ENCODE measurements around the gene CATSPERD.

Gene CATSPERD

DNA sequence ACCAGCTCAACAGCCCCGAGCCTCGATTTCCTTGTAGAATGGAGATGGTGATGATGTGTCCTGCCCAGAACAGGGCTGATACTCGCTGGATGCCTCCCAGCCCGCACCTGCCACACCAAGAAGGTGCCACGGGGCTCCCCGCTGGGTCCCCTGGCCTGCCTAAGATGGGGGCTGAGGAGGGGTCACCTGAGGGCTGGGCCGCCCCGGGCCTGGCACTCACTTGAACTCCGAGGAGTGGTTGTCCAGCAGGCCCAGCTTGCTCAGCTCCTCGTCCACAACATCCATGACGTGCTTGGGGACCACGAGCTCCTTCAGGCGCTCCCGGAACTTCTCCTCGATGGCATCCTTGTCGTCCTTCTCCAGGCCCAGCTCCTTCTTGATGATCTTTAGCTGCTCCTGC, 14.9 kb upstream of the CATSPERD start:
- H3K27me3 ChIP-seq (ENCODE audit: control insufficient read depth, insufficient read depth, low read length): no peaks in the 10 kb centered on the region
- H3K4me1 ChIP-seq (ENCODE audit: control insufficient read depth, low read depth, low read length): no peaks in the 10 kb centered on the region
- H3K36me3 ChIP-seq (ENCODE audit: control insufficient read depth, low read depth, low read length): peaks cover 65% of the 10 kb centered on the region
- H3K9ac ChIP-seq (ENCODE audit: low read length): no peak overlapping the region
- no peaks in the 10 kb centered on the region for H3K9me3 ChIP-seq (ENCODE audit: control insufficient read depth, low read depth, low read length)
- H3K27ac ChIP-seq (ENCODE audit: low read length): no peak overlapping the region
- no peak overlapping the region for H3K4me3 ChIP-seq (ENCODE audit: low read length)

DNA sequence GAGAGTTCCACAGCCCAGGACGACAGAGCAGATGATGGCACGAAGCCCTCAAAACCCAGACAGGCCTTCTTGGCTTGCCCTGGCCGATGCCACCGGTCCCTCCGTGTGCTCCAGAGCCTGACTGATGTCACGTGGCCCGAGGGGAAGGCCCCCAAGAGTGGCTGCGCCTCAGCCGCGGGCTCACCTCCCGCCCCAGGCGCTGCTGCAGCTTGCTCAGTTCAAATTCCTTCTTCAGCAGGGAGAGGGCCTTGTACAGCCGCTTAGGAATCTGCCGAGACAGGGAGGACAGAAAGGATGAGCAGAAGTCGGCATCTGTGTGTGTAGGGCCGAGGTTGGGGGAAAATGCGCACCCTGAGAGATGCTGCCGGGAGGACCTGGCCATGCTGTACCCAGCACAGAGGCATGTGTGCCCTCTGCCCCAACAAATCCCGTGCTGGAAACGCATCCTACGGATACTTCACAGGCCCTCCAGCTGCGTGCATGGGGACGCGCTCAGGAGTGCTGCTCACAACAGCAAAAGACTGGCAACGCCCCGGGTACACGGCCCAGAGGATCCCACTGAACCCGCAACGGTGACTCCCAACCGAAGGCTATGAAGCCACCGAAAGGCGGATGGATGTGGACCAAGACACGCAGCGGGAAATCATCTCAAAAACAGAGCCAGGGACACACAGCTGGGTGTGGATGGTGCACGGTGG, 13.4 kb upstream of the CATSPERD start:
- Histone ChIP-seq H3K36me3 (ENCODE audit: control insufficient read depth, low read depth, low read length) (peaks cover 76% of the 10 kb centered on the region), H3K4me3 (ENCODE audit: low read length) (no peak overlapping the region), H3K27ac (ENCODE audit: low read length) (no peak overlapping the region)

DNA sequence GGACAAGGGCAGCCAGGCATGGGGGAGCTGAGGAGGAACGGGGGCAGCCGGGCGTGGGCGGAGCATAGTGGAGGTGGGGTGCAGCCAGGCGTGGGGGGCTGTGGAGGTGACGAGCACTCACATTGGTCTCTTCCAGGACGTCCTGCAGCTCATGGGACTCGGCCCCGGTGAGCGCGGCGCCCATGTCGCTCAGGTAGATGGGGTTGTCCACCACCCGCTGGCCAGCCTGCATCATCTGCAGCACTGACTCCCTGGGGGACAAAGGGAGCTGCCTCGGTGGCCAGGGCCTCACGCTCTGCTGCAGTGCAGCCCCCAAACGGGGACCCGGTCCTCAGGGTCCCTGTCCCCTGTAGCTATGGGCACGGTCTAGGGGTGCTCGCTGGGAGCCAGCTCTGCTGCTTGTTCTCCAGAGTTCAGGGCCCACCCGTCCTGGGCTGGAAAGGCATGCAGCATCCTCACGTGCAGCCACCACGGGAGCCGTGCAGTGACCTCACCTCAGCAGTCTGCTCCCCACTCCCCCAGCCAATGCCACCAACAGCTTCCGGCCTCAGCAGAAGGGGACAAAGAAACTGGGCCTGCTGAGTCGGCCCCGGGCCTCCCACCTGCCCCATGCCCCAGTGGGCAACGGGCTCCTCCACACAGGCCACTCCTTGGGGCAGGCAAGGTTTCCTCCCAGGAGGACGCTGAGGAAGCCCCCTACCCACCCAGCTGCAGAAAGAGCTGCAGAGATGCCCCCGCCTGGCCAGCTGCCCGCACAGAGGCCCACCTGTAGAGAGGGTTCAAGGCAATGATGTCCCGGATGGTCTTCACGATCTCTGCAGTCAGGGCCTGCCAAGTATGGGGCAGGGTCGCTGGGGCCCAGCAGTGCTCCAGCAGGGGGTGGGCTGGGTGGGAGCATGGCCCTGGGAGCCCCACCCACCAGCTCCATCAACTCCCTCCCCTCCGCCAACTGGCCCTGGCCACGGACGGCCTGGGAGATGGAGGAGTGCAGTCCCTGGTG, 12.6 kb upstream of the CATSPERD start:
- Histone ChIP-seq H3K4me3 (ENCODE audit: low read length) (no peak overlapping the region), H3K27me3 (ENCODE audit: control insufficient read depth, insufficient read depth, low read length) (no peaks in the 10 kb centered on the region), H3K36me3 (ENCODE audit: control insufficient read depth, low read depth, low read length) (peaks cover 84% of the 10 kb centered on the region), H3K27ac (ENCODE audit: low read length) (no peak overlapping the region), H3K9ac (ENCODE audit: low read length) (no peak overlapping the region), H3K9me3 (ENCODE audit: control insufficient read depth, low read depth, low read length) (no peaks in the 10 kb centered on the region), H3K4me1 (ENCODE audit: control insufficient read depth, low read depth, low read length) (no peaks in the 10 kb centered on the region)

More for the DNA sequence above, 13.4 kb upstream of the CATSPERD start:
- Histone ChIP-seq H3K9me3 (ENCODE audit: control insufficient read depth, low read depth, low read length) (no peaks in the 10 kb centered on the region), H3K9ac (ENCODE audit: low read length) (no peak overlapping the region), H3K27me3 (ENCODE audit: control insufficient read depth, insufficient read depth, low read length) (no peaks in the 10 kb centered on the region), H3K4me1 (ENCODE audit: control insufficient read depth, low read depth, low read length) (no peaks in the 10 kb centered on the region)

DNA sequence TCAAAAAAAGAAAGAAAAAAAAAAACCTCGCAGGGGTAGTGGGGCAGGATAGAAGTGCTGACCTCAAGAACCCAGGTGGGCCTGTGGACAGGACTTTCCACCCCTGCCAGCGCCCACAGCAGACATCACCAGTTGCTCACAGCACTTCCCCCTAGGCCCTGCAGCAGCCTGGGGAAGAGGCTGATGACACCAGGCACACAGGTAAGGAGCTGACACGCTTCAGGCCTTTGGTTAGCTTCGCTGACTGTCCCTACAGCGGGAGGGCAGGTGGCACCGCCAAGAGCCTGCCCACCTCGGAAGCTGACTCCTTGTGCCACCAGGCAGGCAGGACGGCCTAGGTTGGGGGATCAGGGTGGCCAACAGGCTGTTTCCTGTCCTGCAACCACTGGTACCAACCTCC, 9.4 kb upstream of the CATSPERD start:
- H3K9ac ChIP-seq (ENCODE audit: low read length): no peak overlapping the region
- H3K4me3 ChIP-seq (ENCODE audit: low read length): no peak overlapping the region
- no peak overlapping the region for H3K27ac ChIP-seq (ENCODE audit: low read length)
- no peaks in the 10 kb centered on the region for H3K4me1 ChIP-seq (ENCODE audit: control insufficient read depth, low read depth, low read length)
- no peaks in the 10 kb centered on the region for H3K27me3 ChIP-seq (ENCODE audit: control insufficient read depth, insufficient read depth, low read length)
- H3K9me3 ChIP-seq (ENCODE audit: control insufficient read depth, low read depth, low read length): no peaks in the 10 kb centered on the region
- H3K36me3 ChIP-seq (ENCODE audit: control insufficient read depth, low read depth, low read length): peaks cover 66% of the 10 kb centered on the region

DNA sequence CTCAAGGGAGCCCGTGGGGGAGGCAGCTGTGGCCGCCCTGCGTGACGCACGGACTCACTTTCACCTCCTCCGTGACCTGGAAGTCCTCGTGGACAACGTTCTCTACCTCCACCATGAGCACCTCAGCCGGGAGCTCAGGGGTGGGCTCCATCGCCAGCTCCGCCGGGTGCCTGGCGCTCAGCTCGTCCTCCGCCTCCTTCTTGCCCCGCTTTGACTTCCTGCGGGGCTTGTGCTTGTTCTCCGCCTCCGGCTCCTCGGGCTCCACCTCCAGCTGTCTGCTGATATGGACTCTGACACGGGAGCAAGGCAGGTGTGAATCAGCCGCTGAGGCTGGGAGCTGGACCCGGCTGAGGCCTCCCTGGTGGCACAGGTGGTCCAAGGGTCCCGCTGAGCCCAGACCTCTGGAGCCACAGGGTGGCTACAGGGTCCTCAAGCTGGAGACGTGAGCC, 8.7 kb upstream of the CATSPERD start:
- Histone ChIP-seq H3K36me3 (ENCODE audit: control insufficient read depth, low read depth, low read length) (peaks cover 59% of the 10 kb centered on the region), H3K27ac (ENCODE audit: low read length) (no peak overlapping the region), H3K4me3 (ENCODE audit: low read length) (no peak overlapping the region), H3K9me3 (ENCODE audit: control insufficient read depth, low read depth, low read length) (no peaks in the 10 kb centered on the region), H3K9ac (ENCODE audit: low read length) (no peak overlapping the region), H3K4me1 (ENCODE audit: control insufficient read depth, low read depth, low read length) (no peaks in the 10 kb centered on the region), H3K27me3 (ENCODE audit: control insufficient read depth, insufficient read depth, low read length) (no peaks in the 10 kb centered on the region)

DNA sequence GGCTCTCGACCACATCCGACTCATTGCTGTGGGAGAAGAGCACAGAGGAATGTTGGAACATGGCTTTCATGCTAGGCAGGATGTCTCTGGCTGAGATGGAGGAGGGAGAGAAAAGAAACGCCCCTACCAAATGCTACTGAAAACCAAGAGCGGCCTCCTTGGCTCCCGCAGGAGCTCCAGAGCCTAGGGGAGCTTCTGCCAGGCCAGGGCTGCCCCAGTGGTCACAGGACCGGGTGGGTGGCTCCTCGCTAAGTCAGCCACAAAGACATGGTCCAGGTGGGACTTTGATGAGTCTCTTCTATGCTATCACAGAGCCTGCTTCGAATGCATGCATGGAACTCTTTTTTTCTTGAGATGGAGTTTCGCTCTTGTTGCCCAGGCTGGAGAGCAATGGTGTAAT, 7.2 kb upstream of the CATSPERD start:
- Histone ChIP-seq H3K9ac (ENCODE audit: low read length) (no peak overlapping the region), H3K27ac (ENCODE audit: low read length) (no peak overlapping the region), H3K27me3 (ENCODE audit: control insufficient read depth, insufficient read depth, low read length) (no peaks in the 10 kb centered on the region), H3K36me3 (ENCODE audit: control insufficient read depth, low read depth, low read length) (peaks cover 50% of the 10 kb centered on the region), H3K4me3 (ENCODE audit: low read length) (no peak overlapping the region), H3K4me1 (ENCODE audit: control insufficient read depth, low read depth, low read length) (no peaks in the 10 kb centered on the region), H3K9me3 (ENCODE audit: control insufficient read depth, low read depth, low read length) (no peaks in the 10 kb centered on the region)

DNA sequence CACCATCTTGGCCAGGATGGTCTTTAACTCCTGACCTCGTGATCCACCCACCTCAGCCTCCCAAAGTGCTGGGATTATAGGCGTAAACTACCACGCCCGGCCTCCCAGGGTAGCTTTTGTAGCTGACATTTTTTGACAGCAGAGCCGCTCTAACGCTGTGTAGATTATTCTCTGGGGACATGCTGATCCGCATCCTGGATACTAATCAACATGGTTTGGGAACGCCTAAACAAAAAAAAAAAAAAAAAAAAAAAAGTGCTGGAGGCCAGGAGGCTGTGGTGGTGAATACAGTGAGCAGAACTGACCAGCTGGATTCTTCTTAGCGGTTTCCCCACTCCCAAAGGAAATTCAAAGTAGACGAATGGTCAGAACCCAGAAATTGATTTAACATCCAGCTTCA, 5.6 kb upstream of the CATSPERD start:
- Histone ChIP-seq H3K36me3 (ENCODE audit: control insufficient read depth, low read depth, low read length) (peaks cover 45% of the 10 kb centered on the region), H3K27ac (ENCODE audit: low read length) (no peak overlapping the region)

DNA sequence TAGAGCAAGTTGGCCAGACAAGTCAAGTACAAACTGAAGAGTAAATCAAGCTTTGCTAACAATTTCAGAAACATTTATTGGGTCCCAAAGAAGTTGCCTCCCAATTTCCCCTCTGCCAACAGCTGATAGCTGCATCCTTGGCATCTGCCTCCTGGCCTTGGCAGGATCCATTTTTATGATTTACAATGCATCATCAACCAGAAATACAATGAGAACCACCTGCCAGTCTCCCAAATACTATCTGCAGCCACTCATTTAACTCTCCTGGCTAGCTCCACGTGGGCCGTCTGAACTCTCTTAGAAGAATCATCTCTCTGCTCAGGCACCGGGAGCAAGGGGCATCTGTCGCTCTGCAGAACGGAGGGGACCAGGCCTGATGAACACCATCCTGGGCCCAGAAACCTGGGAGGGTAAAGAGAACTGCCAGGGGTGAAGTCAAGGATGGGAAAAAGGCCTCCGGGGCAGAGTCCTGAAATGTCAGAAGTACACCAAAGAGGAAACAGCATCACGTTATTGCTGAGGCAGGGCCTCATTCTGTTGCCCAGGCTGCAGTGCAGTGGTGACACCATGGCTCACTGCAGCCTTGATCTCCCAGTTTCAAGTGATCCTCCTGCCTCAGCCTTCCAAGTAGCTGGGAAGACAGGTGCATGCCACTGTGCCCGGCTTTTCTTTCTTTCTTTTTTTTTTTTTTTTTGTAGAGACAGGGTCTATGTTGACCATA, 3.1 kb upstream of the CATSPERD start:
- no peak overlapping the region for H3K9ac ChIP-seq (ENCODE audit: low read length)

More for the DNA sequence above, 5.6 kb upstream of the CATSPERD start:
- no peaks in the 10 kb centered on the region for H3K27me3 ChIP-seq (ENCODE audit: control insufficient read depth, insufficient read depth, low read length)
- peaks cover 6% of the 10 kb centered on the region for H3K4me1 ChIP-seq (ENCODE audit: control insufficient read depth, low read depth, low read length)
- no peaks in the 10 kb centered on the region for H3K9me3 ChIP-seq (ENCODE audit: control insufficient read depth, low read depth, low read length)
- H3K4me3 ChIP-seq (ENCODE audit: low read length): no peak overlapping the region
- no peak overlapping the region for H3K9ac ChIP-seq (ENCODE audit: low read length)

DNA sequence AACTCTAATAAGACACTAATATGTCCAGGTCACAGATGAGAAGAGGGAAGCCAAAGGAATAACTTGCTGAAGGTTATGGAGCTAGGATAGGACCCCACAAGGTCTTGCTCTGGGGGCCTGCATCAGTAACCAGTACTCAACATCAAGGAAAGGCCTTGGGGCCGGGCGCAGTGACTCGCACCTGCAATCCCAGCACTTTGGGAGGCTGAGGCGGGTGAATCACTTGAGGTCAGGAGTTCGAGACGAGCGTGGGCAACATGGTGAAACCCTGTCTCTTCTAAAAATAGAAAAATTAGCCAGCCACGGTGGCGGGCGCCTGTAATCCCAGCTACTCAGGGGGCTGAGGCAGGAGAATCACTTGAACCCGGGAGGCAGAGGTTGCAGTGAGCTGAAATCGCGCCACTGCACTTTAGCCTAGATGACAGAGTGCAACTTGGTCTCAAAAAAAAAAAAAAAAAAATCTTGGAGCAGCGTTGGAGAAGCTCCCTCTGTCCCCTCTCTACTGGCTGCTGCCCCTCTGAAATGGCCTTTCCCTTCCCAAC, 2.3 kb upstream of the CATSPERD start:
- no peaks in the 10 kb centered on the region for H3K27me3 ChIP-seq (ENCODE audit: control insufficient read depth, insufficient read depth, low read length)
- H3K4me1 ChIP-seq (ENCODE audit: control insufficient read depth, low read depth, low read length): peaks cover 6% of the 10 kb centered on the region
- H3K27ac ChIP-seq (ENCODE audit: low read length): no peak overlapping the region
- H3K9me3 ChIP-seq (ENCODE audit: control insufficient read depth, low read depth, low read length): no peaks in the 10 kb centered on the region
- H3K9ac ChIP-seq (ENCODE audit: low read length): no peak overlapping the region
- peaks cover 15% of the 10 kb centered on the region for H3K36me3 ChIP-seq (ENCODE audit: control insufficient read depth, low read depth, low read length)
- H3K4me3 ChIP-seq (ENCODE audit: low read length): peak overlapping the region; percentile 82

More for the DNA sequence above, 3.1 kb upstream of the CATSPERD start:
- peaks cover 22% of the 10 kb centered on the region for H3K36me3 ChIP-seq (ENCODE audit: control insufficient read depth, low read depth, low read length)
- no peak overlapping the region for H3K27ac ChIP-seq (ENCODE audit: low read length)
- H3K27me3 ChIP-seq (ENCODE audit: control insufficient read depth, insufficient read depth, low read length): no peaks in the 10 kb centered on the region
- H3K9me3 ChIP-seq (ENCODE audit: control insufficient read depth, low read depth, low read length): no peaks in the 10 kb centered on the region
- H3K4me1 ChIP-seq (ENCODE audit: control insufficient read depth, low read depth, low read length): peaks cover 6% of the 10 kb centered on the region
- no peak overlapping the region for H3K4me3 ChIP-seq (ENCODE audit: low read length)

DNA sequence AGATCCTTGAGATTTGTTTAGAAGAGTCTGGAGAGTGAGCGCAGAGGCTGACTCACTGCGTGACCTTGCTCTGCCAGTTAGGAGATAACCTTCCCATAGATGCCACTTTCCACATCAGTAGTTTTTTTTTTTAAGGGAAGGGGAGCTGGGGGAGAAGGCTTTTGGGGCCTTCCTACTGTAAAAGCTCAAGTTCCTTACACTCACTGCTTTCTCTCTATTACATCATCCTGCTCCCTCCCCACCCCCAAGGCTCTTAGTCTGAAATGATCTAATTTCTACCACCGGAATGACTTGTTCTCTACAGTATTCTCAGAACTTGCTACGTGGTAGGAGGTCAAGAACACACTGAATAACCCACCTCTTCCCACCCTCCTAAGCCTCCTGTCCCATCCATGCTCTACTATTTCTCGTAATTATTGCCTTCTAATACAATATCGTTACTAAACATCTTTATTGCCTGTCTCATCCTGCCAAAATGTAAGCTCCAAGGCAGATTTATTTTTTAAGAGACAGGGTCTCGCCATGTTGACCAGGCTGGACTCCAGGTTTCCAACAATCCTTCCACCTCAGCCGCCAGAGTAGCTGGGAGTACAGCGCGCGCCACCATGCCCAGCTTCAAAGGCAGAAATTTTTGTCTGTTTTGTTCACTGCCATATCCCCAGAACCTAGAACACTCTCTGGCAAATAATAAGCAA, 1.7 kb upstream of the CATSPERD start:
- Histone ChIP-seq H3K4me1 (ENCODE audit: control insufficient read depth, low read depth, low read length) (peaks cover 6% of the 10 kb centered on the region), H3K9me3 (ENCODE audit: control insufficient read depth, low read depth, low read length) (no peaks in the 10 kb centered on the region), H3K9ac (ENCODE audit: low read length) (peak overlapping the region; percentile 89), H3K4me3 (ENCODE audit: low read length) (peak overlapping the region; percentile 82), H3K27me3 (ENCODE audit: control insufficient read depth, insufficient read depth, low read length) (no peaks in the 10 kb centered on the region), H3K27ac (ENCODE audit: low read length) (no peak overlapping the region), H3K36me3 (ENCODE audit: control insufficient read depth, low read depth, low read length) (peaks cover 9% of the 10 kb centered on the region)
